Activated naive CD8-positive, alpha-beta T cell treated with anti-CD3 and anti-CD28 coated beads, Interleukin-2, amount 10 ng/mL, durations not matched to agents 7 days and 5 days (primary cell): ENCODE measurements around the gene NBPF4. TPM values are rescaled to one million over a fixed set of nuclear protein-coding genes. Genes with fewer than 3 reads are reported as not detected.

Experiments used
- ATAC-seq: fragments of 150-1000 bp; cut with Tn5 transposase; one replicate; pipeline ENCODE4 v1.10.0; 2021; ENCODE audit warnings: low read depth, moderate library complexity
- POLR2A ChIA-PET: fragments of 350-600 bp; sonication (Branson Sonifier 250); formaldehyde crosslinking; loops from one replicate; lab custom pipeline; 2021; ENCODE audit warnings: antibody characterized with exemption; lab: Charles Lee
- DNase-seq: peaks from one replicate; pipeline ENCODE4 v3.0.0; 2021
- H3K27ac Mint-ChIP-seq: one replicate; pipeline ENCODE4 v1.8.0; 2022; ENCODE audit warnings: mild to moderate bottlenecking, mixed read lengths
- H3K27me3 Mint-ChIP-seq: one replicate; pipeline ENCODE4 v1.8.0; 2022; ENCODE audit warnings: mild to moderate bottlenecking, moderate library complexity, mixed read lengths
- H3K36me3 Mint-ChIP-seq: one replicate; pipeline ENCODE4 v1.8.0; 2021; ENCODE audit warnings: mild to moderate bottlenecking, mixed read lengths
- H3K4me1 Mint-ChIP-seq: one replicate; pipeline ENCODE4 v1.8.0; 2021; ENCODE audit warnings: mixed read lengths
- H3K4me3 Mint-ChIP-seq: one replicate; pipeline ENCODE4 v1.8.0; 2022; ENCODE audit warnings: mild to moderate bottlenecking, moderate library complexity, mixed read lengths
- H3K9me3 Mint-ChIP-seq: one replicate; pipeline ENCODE4 v1.8.0; 2021; ENCODE audit warnings: mixed read lengths
- total RNA-seq, 2 experiments: library from RNA; stranded (reverse); gene quantifications; one replicate each; pipeline ENCODE4 v1.2.3, GENCODE V29; 2021

NBPF4 gene
- total RNA-seq, 2 experiments from 2014 or later: 0.11 to 0.20 TPM

DNA sequence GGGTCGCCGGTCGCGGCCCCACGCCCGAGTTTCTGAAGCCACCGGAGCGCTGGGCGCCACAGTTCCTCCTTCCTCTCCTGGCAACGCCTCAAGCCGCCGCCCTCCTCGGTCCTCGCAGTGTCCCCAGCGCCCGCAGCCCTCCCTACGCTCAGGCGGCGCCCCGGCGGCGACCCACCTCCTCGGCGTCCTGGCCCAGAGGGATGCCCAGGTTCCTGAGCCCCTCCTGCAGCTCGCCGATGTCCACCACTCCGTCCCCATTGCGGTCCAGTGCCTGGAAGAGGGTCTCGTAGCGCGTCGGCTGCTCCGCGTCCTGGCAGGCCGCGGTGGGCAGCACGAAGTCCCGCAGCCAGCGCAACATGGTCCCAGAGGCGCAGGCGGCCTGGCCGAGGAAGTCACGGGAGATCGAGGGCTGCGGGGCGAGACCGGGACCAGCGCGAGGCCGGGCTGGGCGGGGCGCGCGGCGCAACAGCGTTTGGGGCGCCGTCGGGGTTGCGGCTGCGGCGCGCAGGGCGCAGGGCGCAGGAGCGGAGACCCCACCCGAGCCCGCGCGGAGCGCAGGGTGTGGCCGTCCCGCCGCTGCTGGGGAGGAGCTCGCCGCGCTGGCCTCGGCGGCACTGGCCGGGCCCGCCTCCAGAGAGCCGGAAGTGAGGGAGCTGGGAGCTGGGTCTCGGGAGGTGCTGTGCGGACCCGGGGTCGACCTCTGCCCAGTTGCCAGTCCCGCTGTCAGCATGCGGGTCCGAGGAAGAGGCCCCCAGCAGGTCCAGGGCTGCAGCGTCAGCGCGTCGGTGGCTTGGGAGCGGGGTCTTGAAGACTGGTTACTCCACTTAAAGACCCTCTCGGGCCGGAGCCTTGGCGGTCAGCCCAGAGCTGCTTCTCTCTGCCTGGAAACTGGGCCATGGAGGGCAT is 43.8 kb downstream of the NBPF4 start, which contains the start of gene SLC25A24:
TSS of gene SLC25A24 (minus strand) at position 563 of the 906 bp plus-strand sequence. CDS start at position 358, 205 bp downstream.
- peaks cover 8% of the 10 kb centered on the region for H3K27me3 Mint-ChIP-seq
- peaks cover 27% of the 10 kb centered on the region for H3K4me1 Mint-ChIP-seq
- DNase-seq (peak; percentile 89), ATAC-seq (peak; percentile 98)
- H3K36me3 Mint-ChIP-seq: peaks cover 34% of the 10 kb centered on the region
- peak within 1 kb of the TSS; percentile 90 for H3K27ac Mint-ChIP-seq
- POLR2A ChIA-PET: interaction anchor here (0.7 to 1.9 kb wide), 14 partner anchors 9 to 492 kb away, joined by 3 to 10 read pairs (median 6); partner anchors contain the start of genes EEIG2 and PRPF38B
- peak within 1 kb of the TSS; percentile 88 for H3K4me3 Mint-ChIP-seq
- H3K9me3 Mint-ChIP-seq: peaks cover 10% of the 10 kb centered on the region

- Mint-ChIP-seq H3K4me3 (peak overlapping the region; percentile 88), H3K9me3 (peaks cover 9% of the 10 kb centered on the region), H3K27me3 (peaks cover 4% of the 10 kb centered on the region), H3K4me1 (peaks cover 28% of the 10 kb centered on the region), H3K27ac (peak overlapping the region; percentile 90), H3K36me3 (peaks cover 41% of the 10 kb centered on the region)
- DNase-seq (no peak), ATAC-seq (no peak)
- POLR2A ChIA-PET: interaction anchor here (1.2 to 1.9 kb wide), 5 partner anchors 158 to 493 kb away, joined by 3 to 10 read pairs (median 6); partner anchors contain the start of gene PRPF38B
Measured at GRCh38 chr1:108199201-108199691, 44.6 kb downstream of the NBPF4 start.

DNA sequence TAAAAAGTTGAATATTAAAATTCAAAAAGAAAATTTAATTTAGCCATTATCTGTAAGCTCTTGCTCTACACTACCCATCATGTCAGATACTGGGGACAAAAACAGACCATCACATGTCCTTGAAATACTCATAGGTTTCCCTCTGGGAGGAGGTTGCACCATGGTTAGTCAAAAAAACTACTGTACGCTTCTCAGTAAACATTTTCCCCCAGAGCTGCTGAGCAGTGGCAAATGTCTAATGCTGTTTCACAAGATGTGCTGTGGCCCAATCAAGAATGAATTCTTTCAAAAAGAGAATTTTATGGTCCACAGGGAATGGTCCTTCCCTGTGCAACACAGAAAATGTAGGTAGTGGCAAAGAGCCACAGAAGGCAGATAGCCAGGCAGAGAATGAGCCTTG is 49.8 kb downstream of the NBPF4 start:
- DNase-seq (no peak), ATAC-seq (no peak)
- peaks cover 10% of the 10 kb centered on the region for H3K9me3 Mint-ChIP-seq
- H3K4me3 Mint-ChIP-seq: no peak overlapping the region
- no peaks in the 10 kb centered on the region for H3K27me3 Mint-ChIP-seq
- POLR2A ChIA-PET: no interaction called here
- peaks cover 63% of the 10 kb centered on the region for H3K36me3 Mint-ChIP-seq
- no peak overlapping the region for H3K27ac Mint-ChIP-seq
- H3K4me1 Mint-ChIP-seq: peaks cover 23% of the 10 kb centered on the region

DNA sequence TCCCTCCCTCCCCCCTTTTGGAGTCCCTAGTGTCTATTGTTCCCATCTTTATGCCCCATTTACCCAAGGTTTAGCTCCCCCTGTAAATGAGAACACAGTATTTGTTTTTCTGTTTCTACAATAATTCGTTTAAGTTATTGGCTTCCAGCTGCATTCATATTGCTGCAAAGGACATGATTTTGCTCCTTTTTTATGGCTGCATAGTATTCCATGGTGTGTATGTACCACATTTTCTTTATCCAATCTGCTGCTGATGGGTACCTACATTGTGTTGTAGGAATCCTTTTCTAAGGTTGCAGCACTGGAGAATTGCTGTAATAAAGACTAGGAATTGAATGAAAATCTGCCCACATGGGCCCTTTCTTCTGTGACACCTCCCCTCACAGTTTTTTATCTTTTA is 50.5 kb downstream of the NBPF4 start:
- no peak overlapping the region for H3K27ac Mint-ChIP-seq
- POLR2A ChIA-PET: no interaction called here
- ATAC-seq: no peak
- DNase-seq: no peak
- peaks cover 18% of the 10 kb centered on the region for H3K4me1 Mint-ChIP-seq
- peaks cover 11% of the 10 kb centered on the region for H3K9me3 Mint-ChIP-seq
- peaks cover 70% of the 10 kb centered on the region for H3K36me3 Mint-ChIP-seq
- H3K27me3 Mint-ChIP-seq: no peaks in the 10 kb centered on the region
- no peak overlapping the region for H3K4me3 Mint-ChIP-seq

- DNase-seq (no peak), ATAC-seq (no peak)
- Mint-ChIP-seq H3K9me3 (peaks cover 14% of the 10 kb centered on the region), H3K27ac (no peak overlapping the region), H3K36me3 (peaks cover 70% of the 10 kb centered on the region), H3K4me1 (peaks cover 11% of the 10 kb centered on the region), H3K27me3 (no peaks in the 10 kb centered on the region), H3K4me3 (no peak overlapping the region)
- POLR2A ChIA-PET: no interaction called here
Measured at GRCh38 chr1:108192581-108192980, 51.3 kb downstream of the NBPF4 start.

DNA sequence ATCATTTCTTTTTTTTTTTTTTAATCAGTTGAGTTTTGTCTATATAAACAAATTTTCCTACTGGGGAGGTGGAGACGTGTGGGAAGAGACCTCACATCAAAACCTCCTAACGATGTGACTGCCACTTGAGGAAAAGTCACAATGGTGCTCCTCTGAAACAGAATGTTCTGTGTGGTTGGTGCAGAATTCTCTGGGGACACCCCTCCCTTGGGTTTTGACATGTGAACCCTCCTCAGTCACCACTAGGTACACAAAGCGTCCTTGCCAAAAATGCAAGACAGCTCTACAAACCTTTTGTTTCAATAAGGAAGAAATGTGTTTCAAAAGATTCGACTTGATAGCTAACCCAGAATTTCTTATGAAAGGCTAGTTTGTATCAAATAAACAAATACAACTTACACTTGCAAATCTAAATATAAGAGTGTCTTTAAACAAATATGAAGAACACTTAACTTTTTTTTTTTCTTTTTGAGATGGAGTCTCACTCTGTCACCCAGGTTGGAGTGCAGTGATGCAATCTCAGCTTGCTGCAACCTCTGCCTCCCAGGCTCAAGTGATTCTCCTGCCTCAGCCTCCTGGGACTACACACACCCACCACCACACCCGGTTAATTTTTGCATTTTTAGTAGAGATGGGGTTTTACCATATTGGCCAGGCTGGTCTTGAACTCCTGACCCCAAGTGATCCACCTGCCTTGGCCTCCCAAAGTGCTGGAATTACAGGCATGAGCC is 53.0 kb downstream of the NBPF4 start:
- Mint-ChIP-seq H3K4me3 (no peak overlapping the region), H3K27me3 (no peaks in the 10 kb centered on the region), H3K36me3 (peaks cover 62% of the 10 kb centered on the region), H3K27ac (no peak overlapping the region), H3K9me3 (peaks cover 14% of the 10 kb centered on the region), H3K4me1 (peaks cover 6% of the 10 kb centered on the region)
- ATAC-seq (no peak), DNase-seq (no peak)
- POLR2A ChIA-PET: no interaction called here

DNA sequence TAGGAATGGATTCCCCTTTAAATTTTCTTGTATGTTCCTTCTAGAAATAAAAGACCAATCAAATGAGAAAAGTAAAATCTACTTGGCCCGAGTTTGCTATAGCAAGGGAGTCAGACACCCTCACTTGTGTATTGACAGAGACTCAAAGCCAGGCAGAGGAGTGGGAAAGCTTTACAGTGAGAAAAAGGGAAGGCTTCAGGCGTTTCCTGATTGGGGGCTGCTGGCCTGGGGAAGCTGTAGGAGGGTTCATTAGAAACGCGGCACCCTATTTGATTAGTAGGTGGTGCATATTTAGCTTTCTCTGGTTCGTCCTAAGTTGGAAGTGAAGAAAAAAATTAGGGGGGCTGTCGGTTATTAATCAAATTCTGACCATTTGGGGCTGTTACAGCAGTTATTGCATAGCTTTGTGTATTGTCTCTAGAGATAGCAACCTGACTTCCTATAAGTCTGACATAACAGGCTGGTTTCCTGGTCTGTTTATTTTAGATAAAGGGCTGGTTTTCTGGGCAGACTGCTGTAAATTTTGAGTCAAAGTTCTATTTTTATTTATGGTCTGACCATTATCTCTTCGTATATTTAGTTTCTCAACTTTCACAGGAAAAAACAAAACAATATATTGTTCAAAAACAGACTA is 53.8 kb downstream of the NBPF4 start:
- H3K36me3 Mint-ChIP-seq: peaks cover 56% of the 10 kb centered on the region
- no peak for ATAC-seq
- POLR2A ChIA-PET: no interaction called here

GRCh38 chr1:108188801-108189200 is 55.1 kb downstream of the NBPF4 start:
- POLR2A ChIA-PET: no interaction called here

More for the DNA sequence above, 53.8 kb downstream of the NBPF4 start:
- no peak overlapping the region for H3K4me3 Mint-ChIP-seq
- no peak for DNase-seq
- peaks cover 12% of the 10 kb centered on the region for H3K9me3 Mint-ChIP-seq
- peaks cover 5% of the 10 kb centered on the region for H3K4me1 Mint-ChIP-seq
- no peak overlapping the region for H3K27ac Mint-ChIP-seq
- no peaks in the 10 kb centered on the region for H3K27me3 Mint-ChIP-seq

GRCh38 chr1:108182959-108183700 is 60.7 kb downstream of the NBPF4 start:
- Mint-ChIP-seq H3K9me3 (peaks cover 5% of the 10 kb centered on the region), H3K27me3 (no peaks in the 10 kb centered on the region), H3K4me1 (peaks cover 4% of the 10 kb centered on the region), H3K36me3 (peaks cover 55% of the 10 kb centered on the region), H3K27ac (no peak overlapping the region), H3K4me3 (no peak overlapping the region)
- DNase-seq (no peak), ATAC-seq (no peak)
- POLR2A ChIA-PET: interaction anchor here (1.8 kb wide), 1 partner anchor 17 kb away, joined by 4 read pairs; the partner anchor contains the start of gene SLC25A24

More at GRCh38 chr1:108188801-108189200, 55.1 kb downstream of the NBPF4 start:
- DNase-seq: no peak
- peaks cover 52% of the 10 kb centered on the region for H3K36me3 Mint-ChIP-seq
- ATAC-seq: no peak
- peaks cover 10% of the 10 kb centered on the region for H3K9me3 Mint-ChIP-seq
- H3K27me3 Mint-ChIP-seq: no peaks in the 10 kb centered on the region
- H3K27ac Mint-ChIP-seq: no peak overlapping the region
- H3K4me3 Mint-ChIP-seq: no peak overlapping the region
- peaks cover 3% of the 10 kb centered on the region for H3K4me1 Mint-ChIP-seq

DNA sequence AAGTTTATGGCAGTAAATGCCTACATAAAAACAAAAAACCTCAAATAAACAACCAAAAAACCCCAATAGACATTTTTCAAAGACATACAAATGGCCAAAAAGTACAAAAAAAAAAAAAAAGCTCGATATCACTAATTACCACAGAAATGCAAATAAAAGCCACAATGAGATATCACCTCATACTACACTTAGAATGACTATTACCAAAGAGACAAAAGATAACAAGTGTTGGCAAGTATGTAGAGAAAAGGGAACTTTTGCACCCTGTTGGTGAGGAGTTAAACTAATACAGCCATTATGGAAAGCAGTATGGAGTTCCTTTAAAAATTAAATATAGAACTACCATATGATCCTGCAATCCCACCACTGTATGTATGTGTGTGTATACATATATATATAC is 64.9 kb downstream of the NBPF4 start:
- Mint-ChIP-seq H3K4me1 (peaks cover 10% of the 10 kb centered on the region), H3K27ac (no peak overlapping the region), H3K4me3 (no peak overlapping the region), H3K27me3 (no peaks in the 10 kb centered on the region), H3K36me3 (peaks cover 73% of the 10 kb centered on the region), H3K9me3 (peaks cover 12% of the 10 kb centered on the region)
- DNase-seq (no peak), ATAC-seq (no peak)
- POLR2A ChIA-PET: interaction anchor here (0.7 kb wide), 1 partner anchor 451 kb away, joined by 3 read pairs; no protein-coding TSS in a partner anchor
